K562 (cell line): ENCODE data around the gene APOL3. TPM values are rescaled to one million over a fixed set of nuclear protein-coding genes. Genes with fewer than 3 reads are reported as not detected.

Experiments used
- ATAC-seq: fragments of 200-7000 bp; cut with Tn5 transposase; 3 replicates; pipeline ENCODE4 v1.9.1; 2020; ENCODE audit warnings: moderate library complexity
- BruUV-seq: library from RNA; stranded (reverse); fragments of 400-500 nt; replicated peaks from 2 replicates; lab custom pipeline; 2021; lab: Mats Ljungman, UMichigan
- CTCF ChIA-PET: fragments of 300-600 bp; formaldehyde crosslinking; extraction: SDS; loops from one replicate; lab custom pipeline; 2021; ENCODE audit warnings: low intra/inter-chr PET ratio; lab: Yijun Ruan, JAX
- POLR2A ChIA-PET: fragments of 300-600, 350-650 bp; sonication (Branson Sonifier 250); formaldehyde crosslinking; extraction: SDS; loops from one replicate; lab custom pipeline; 2021; ENCODE audit warnings: antibody characterized with exemption, inconsistent platforms; lab: Yijun Ruan, JAX
- DNase-seq, 4 experiments: peaks; one replicate each; pipeline versions ENCODE4 v3.0.0 to v3.0.0-alpha.2; 2011 to 2018; ENCODE audit warnings: low spot score in 3 of 4, mixed read lengths in 3 of 4; ENCODE audit errors: extremely low read depth in 1 of 4
- FAIRE-seq: peaks from 2 replicates; lab custom pipeline; 2011; peaks lifted over from hg19 to GRCh38; lab: Jason Lieb, UNC
- H2AFZ ChIP-seq: 2 replicates; pipeline ENCODE4 v1.6.0; 2011; ENCODE audit warnings: low read depth, low read length, control low read depth, inconsistent platforms
- H3K27ac ChIP-seq: fragments of 200-600 bp; 3 replicates; pipeline ENCODE4 v1.8.0; 2011; ENCODE audit warnings: low read depth, mild to moderate bottlenecking, control low read depth, inconsistent platforms, low read length, moderate library complexity, mixed read lengths; ENCODE audit errors: extremely low read depth
- H3K27me3 ChIP-seq, 2 experiments: fragments of 300-600 bp in 1 of 2; 2 replicates in 1 of 2; 3 replicates in 1 of 2; pipeline versions ENCODE4 v1.6.0 to v1.8.0; 2011; ENCODE audit warnings: inconsistent platforms in 2 of 2, low read length in 2 of 2, mild to moderate bottlenecking in 1 of 2, mixed read lengths in 1 of 2, moderate library complexity in 1 of 2; ENCODE audit not compliant: control insufficient read depth in 2 of 2, insufficient read depth in 2 of 2
- H3K36me3 ChIP-seq: fragments of 300-600 bp; 3 replicates; pipeline ENCODE4 v1.8.0; 2011; ENCODE audit warnings: mild to moderate bottlenecking, low read length, inconsistent platforms; ENCODE audit not compliant: control insufficient read depth, insufficient read depth
- H3K4me1 ChIP-seq, 2 experiments: fragments of 200-600 bp in 1 of 2; replicated peaks in 1 of 2; 2 replicates in 1 of 2; 3 replicates in 1 of 2; pipeline versions ENCODE4 v1.5.1 to v1.8.0; 2011; ENCODE audit warnings: inconsistent platforms in 2 of 2, low read length in 2 of 2, mild to moderate bottlenecking in 1 of 2, mixed read lengths in 1 of 2, moderate library complexity in 1 of 2; ENCODE audit not compliant: control insufficient read depth in 2 of 2, insufficient read depth in 2 of 2
- H3K4me2 ChIP-seq: 2 replicates; pipeline ENCODE4 v1.6.1; 2011; ENCODE audit warnings: low read length, control low read depth, inconsistent platforms, mixed read lengths; ENCODE audit not compliant: insufficient read depth
- H3K4me3 ChIP-seq: fragments of 200-600 bp; sonication (generic), shearing (Covaris generic); 2 replicates; pipeline ENCODE4 v1.5.1; 2016; ENCODE audit warnings: control low read depth, inconsistent platforms
- H3K79me2 ChIP-seq: fragments of 200-600 bp; 3 replicates; pipeline ENCODE4 v1.8.0; 2011; ENCODE audit warnings: low read length, inconsistent platforms; ENCODE audit not compliant: control insufficient read depth, insufficient read depth
- H3K9ac ChIP-seq, 2 experiments: 2 replicates each; pipeline versions ENCODE4 v1.6.0 to v1.6.1; 2011; ENCODE audit warnings: low read depth in 2 of 2, low read length in 2 of 2, control low read depth in 1 of 2, inconsistent platforms in 1 of 2, mild to moderate bottlenecking in 1 of 2, mixed read lengths in 1 of 2; ENCODE audit not compliant: insufficient read depth in 1 of 2
- H3K9me1 ChIP-seq: one replicate; pipeline ENCODE4 v1.6.0; 2011; ENCODE audit warnings: inconsistent platforms, mild to moderate bottlenecking, low read length, moderate library complexity; ENCODE audit not compliant: control insufficient read depth, insufficient read depth
- H3K9me3 ChIP-seq: replicated peaks from 2 replicates; pipeline ENCODE4 v1.5.1; 2011; ENCODE audit warnings: low read depth, low read length, inconsistent platforms; ENCODE audit not compliant: control insufficient read depth, insufficient read depth
- H4K20me1 ChIP-seq: replicated peaks from 2 replicates; pipeline ENCODE4 v1.6.1; 2011; ENCODE audit warnings: low read length, inconsistent platforms, mixed read lengths; ENCODE audit not compliant: control insufficient read depth, insufficient read depth
- AFF1 ChIP-seq, 2 experiments: fragments of 450-650 bp; IDR thresholded peaks; 2 replicates each; pipeline ENCODE4 v1.6.1; 2018; ENCODE audit warnings: mild to moderate bottlenecking in 2 of 2, low read depth in 1 of 2; ENCODE audit not compliant: partially characterized antibody in 2 of 2
- ILK ChIP-seq: fragments of 450-650 bp; IDR thresholded peaks from 2 replicates; pipeline ENCODE4 v1.6.1; 2016; ENCODE audit warnings: missing genetic modification characterization, low read depth, mild to moderate bottlenecking, missing compliant biosample characterization, moderate library complexity, borderline replicate concordance
- MTA3 ChIP-seq: fragments of 450-650 bp; formaldehyde crosslinking; IDR thresholded peaks from 2 replicates; pipeline ENCODE4 v1.6.1; 2017; ENCODE audit warnings: mild to moderate bottlenecking, borderline replicate concordance
- NFRKB ChIP-seq: fragments of 450-650 bp; IDR thresholded peaks from 2 replicates; pipeline ENCODE4 v1.6.1; 2016; ENCODE audit warnings: low read depth
- NR3C1 ChIP-seq: sonication (generic); formaldehyde crosslinking; IDR thresholded peaks from 2 replicates; pipeline ENCODE4 v1.8.1; 2022; ENCODE audit warnings: missing genetic modification reagents
- RB1 ChIP-seq: fragments of 450-650 bp; IDR thresholded peaks from 2 replicates; pipeline ENCODE4 v1.6.1; 2017; ENCODE audit warnings: low read depth, mild to moderate bottlenecking
- REST ChIP-seq, 2 experiments: fragments of 450-650 bp; formaldehyde crosslinking in 1 of 2; IDR thresholded peaks; 2 replicates each; pipeline versions ENCODE4 v1.4.0 to v1.6.1; 2014 to 2020; ENCODE audit warnings: mild to moderate bottlenecking in 2 of 2, borderline replicate concordance in 1 of 2, low read depth in 1 of 2
- WGBS: fragments of 100-300 bp; shearing (Covaris generic); methylation state at CpG from one replicate; pipeline ENCODE4 v1.1.6; 2016; ENCODE audit warnings: low coverage, mixed read lengths; ENCODE audit not compliant: insufficient coverage; ENCODE audit errors: missing lambda C conversion rate; 5-methylcytosine and 5-hydroxymethylcytosine counted together
- in situ Hi-C: fragments of 300-500 bp; cut with MboI; formaldehyde crosslinking; loops from 4 replicates; pipeline ENCODE4 v1.15.0; 2018; ENCODE audit warnings: inconsistent platforms, mixed read lengths
- intact Hi-C: fragments of 100-400 bp; cut with micrococcal nuclease; formaldehyde crosslinking; loops from 2 replicates; pipeline ENCODE4 v1.14.2; 2022
- polyA plus RNA-seq, 8 experiments: library from polyadenylated mRNA; depleted of rRNA in 4 of 8; stranded (reverse) in 5 of 8; unstranded in 3 of 8; fragments of >200 nt; fragmentation: Nextera tagmentation in 2 of 8; fragmentation: Illumina TruSeq in 1 of 8; extraction: Ambion mirVana in 2 of 8; extraction: Trizol in 1 of 8; gene quantifications; 2 replicates each; pipeline versions ENCODE4 v1.2.1 to v1.2.3, GENCODE V29; 2011 to 2014; ENCODE audit warnings: inconsistent platforms in 1 of 8, missing spikeins in 1 of 8
- total RNA-seq, 7 experiments: library from RNA; depleted of rRNA in 6 of 7; stranded (reverse); fragments of >200 nt in 6 of 7; fragmentation: Illumina TruSeq in 2 of 7; extraction: Trizol in 2 of 7; gene quantifications; 2 replicates each; pipeline versions ENCODE4 v1.2.1 to v1.2.3, GENCODE V29; 2011 to 2021; ENCODE audit warnings: low replicate concordance in 1 of 7

APOL3 gene
- total and polyA plus RNA-seq, 9 of the 15 experiments (the other 6 are each of a cell fraction or from before 2014, with no cell fraction given): 0.25 to 1.1 (median 0.56) TPM; not detected in 1

GRCh38 chr22:36102995-36103394 is 57.6 kb downstream of the APOL3 start:
- FAIRE-seq (no peak), ATAC-seq (no peak), DNase-seq (no peak)
- BruUV-seq: no TSS peak
- Histone ChIP-seq H3K79me2 (no peaks in the 10 kb centered on the region), H3K4me1 (peaks cover 0 to 3% of the 10 kb centered on the region in 2 experiments; a peak in 1 of 5 replicates), H3K27ac (no peak overlapping the region), H4K20me1 (no peaks in the 10 kb centered on the region), H3K4me2 (no peak overlapping the region), H3K9ac (no peak overlapping the region), H3K9me1 (no peaks in the 10 kb centered on the region), H3K9me3 (no peaks in the 10 kb centered on the region), H3K27me3 (no peaks in the 10 kb centered on the region), H3K36me3 (no peaks in the 10 kb centered on the region), H2AFZ (no peak overlapping the region), H3K4me3 (no peak overlapping the region)
- ChIA-PET POLR2A (no interaction called here), CTCF (no interaction called here)
- intact Hi-C loops (no loop called here), in situ Hi-C loops (no loop called here)
- WGBS: 32% methylated on average over 2 of the region's 2 CpGs
- TF ChIP-seq ILK (tag) (no peak), NFRKB (no peak), NR3C1 (CRISPR knock-in tag) (no peak), AFF1 (IDR thresholded peaks at IDR 0.05; ENCODE audit: low read depth in 1 of 2, partially characterized antibody in 2 of 2) (no peak), RB1 (no peak), REST (IDR thresholded peaks at IDR 0.05; ENCODE audit: borderline replicate concordance) (no peak), REST (CRISPR knock-in tag; IDR thresholded peaks at IDR 0.05; ENCODE audit: low read depth) (no peak), MTA3 (no peak)
